B cell (primary cell): Measurements from ENCODE around the gene FAM168A. TPM values are rescaled to one million over a fixed set of nuclear protein-coding genes. Genes with fewer than 3 reads are reported as not detected.

Experiments
- ATAC-seq: fragments of 200-7000 bp; cut with Tn5 transposase; one replicate; pipeline ENCODE4 v1.10.0; 2021; ENCODE audit warnings: low read depth, mild to moderate bottlenecking, moderate number of reproducible peaks, moderate library complexity
- CTCF ChIA-PET: fragments of 350-600 bp; sonication (Branson Sonifier 250); formaldehyde crosslinking; loops from one replicate; lab custom pipeline; 2021; ENCODE audit warnings: antibody characterized with exemption, inconsistent platforms; lab: Charles Lee
- POLR2A ChIA-PET: fragments of 350-600 bp; sonication (Branson Sonifier 250); formaldehyde crosslinking; loops from one replicate; lab custom pipeline; 2021; ENCODE audit warnings: antibody characterized with exemption; lab: Charles Lee
- DNase-seq: peaks from one replicate; pipeline ENCODE4 v3.0.0; 2013
- H2AFZ ChIP-seq: 2 replicates; pipeline ENCODE4 v1.6.1; 2012; ENCODE audit warnings: mild to moderate bottlenecking, low read depth, low read length; ENCODE audit not compliant: insufficient read depth, poor library complexity, severe bottlenecking
- H3K27ac ChIP-seq, 2 donors: 1 replicate in 1 of 2; 2 replicates in 1 of 2; pipeline ENCODE4 v1.5.1; 2012 to 2013; ENCODE audit warnings: low read length in 2 of 2, mild to moderate bottlenecking in 2 of 2, moderate library complexity in 1 of 2
- H3K27me3 ChIP-seq, 4 experiments: fragments of 200-600 bp in 1 of 4; sonication (generic) in 1 of 4; replicated peaks in 1 of 4; 1 replicate in 2 of 4; 2 replicates in 2 of 4; pipeline versions ENCODE4 v1.6.1 to v1.7.0; 2013 to 2016; ENCODE audit warnings: low read length in 3 of 4, mild to moderate bottlenecking in 2 of 4, mixed read lengths in 1 of 4, moderate library complexity in 1 of 4; ENCODE audit not compliant: insufficient read depth in 4 of 4, control insufficient read depth in 3 of 4; ENCODE audit errors: control extremely low read depth in 1 of 4
- H3K36me3 ChIP-seq, 2 experiments: replicated peaks in 1 of 2; 1 replicate in 1 of 2; 2 replicates in 1 of 2; pipeline versions ENCODE4 v1.6.1 to v1.7.1; 2013; ENCODE audit warnings: low read length in 1 of 2; ENCODE audit not compliant: insufficient read depth in 2 of 2, control insufficient read depth in 1 of 2; ENCODE audit errors: control extremely low read depth in 1 of 2, extremely low read depth in 1 of 2
- H3K4me1 ChIP-seq, 2 donors: fragments of 200-600 bp in 1 of 2; sonication (generic) in 1 of 2; 1 replicate in 1 of 2; 2 replicates in 1 of 2; pipeline versions ENCODE4 v1.5.1 to v1.6.1; 2013 to 2017; ENCODE audit warnings: low read length in 2 of 2; ENCODE audit not compliant: control insufficient read depth in 2 of 2, insufficient read depth in 2 of 2
- H3K4me2 ChIP-seq: replicated peaks from 2 replicates; pipeline ENCODE3; 2012; ENCODE audit warnings: mild to moderate bottlenecking, low read depth, low read length; ENCODE audit not compliant: poor library complexity, severe bottlenecking
- H3K4me3 ChIP-seq, 5 experiments: fragments of 200-600 bp in 1 of 5; sonication (generic) in 1 of 5; 1 replicate in 3 of 5; 2 replicates in 2 of 5; pipeline versions ENCODE4 v1.5.1 to v1.7.0; 2011 to 2016; ENCODE audit warnings: low read length in 4 of 5, mild to moderate bottlenecking in 4 of 5, low read depth in 2 of 5, control low read depth in 1 of 5, moderate library complexity in 1 of 5; ENCODE audit not compliant: insufficient read depth in 1 of 5; ENCODE audit errors: control extremely low read depth in 1 of 5, extremely low read depth in 1 of 5
- H3K79me2 ChIP-seq: fragments of 200-600 bp; sonication (generic); one replicate; pipeline ENCODE4 v1.6.0; 2016; ENCODE audit warnings: low read length; ENCODE audit not compliant: control insufficient read depth, insufficient read depth
- H3K9ac ChIP-seq: fragments of 200-600 bp; sonication (generic); 2 replicates; pipeline ENCODE4 v1.6.1; 2017; ENCODE audit warnings: mild to moderate bottlenecking, low read length, moderate library complexity
- H3K9me3 ChIP-seq, 3 donors: one replicate each; pipeline versions ENCODE4 v1.6.1 to v1.7.1; 2013; ENCODE audit warnings: low read length in 2 of 3; ENCODE audit not compliant: control insufficient read depth in 2 of 3, insufficient read depth in 1 of 3; ENCODE audit errors: control extremely low read depth in 1 of 3
- H4K20me1 ChIP-seq: 2 replicates; pipeline ENCODE4 v1.6.0; 2012; ENCODE audit warnings: mild to moderate bottlenecking, low read length; ENCODE audit not compliant: insufficient read depth, control insufficient read depth, poor library complexity, severe bottlenecking
- H3K27ac Mint-ChIP-seq: one replicate; pipeline ENCODE4 v1.8.0; 2021; ENCODE audit warnings: mixed read lengths
- H3K27me3 Mint-ChIP-seq: one replicate; pipeline ENCODE4 v1.8.0; 2021; ENCODE audit warnings: mixed read lengths
- H3K4me1 Mint-ChIP-seq: one replicate; pipeline ENCODE4 v1.8.0; 2021; ENCODE audit warnings: mixed read lengths
- H3K4me3 Mint-ChIP-seq: one replicate; pipeline ENCODE4 v1.8.0; 2021; ENCODE audit warnings: mixed read lengths
- H3K9me3 Mint-ChIP-seq: one replicate; pipeline ENCODE4 v1.8.0; 2022; ENCODE audit warnings: mixed read lengths; ENCODE audit not compliant: insufficient read depth
- EZH2 ChIP-seq: IDR thresholded peaks from 2 replicates; pipeline ENCODE4 v1.6.1; 2012; ENCODE audit warnings: borderline replicate concordance, low read depth, mild to moderate bottlenecking, moderate library complexity, low read length; ENCODE audit not compliant: insufficient read depth, poor library complexity, severe bottlenecking
- WGBS: methylation state at CpG from one replicate; pipeline ENCODE4 v1.1.5; 2013; ENCODE audit warnings: missing lambda C conversion rate; ENCODE audit not compliant: insufficient coverage; 5-methylcytosine and 5-hydroxymethylcytosine counted together
- intact Hi-C: fragments of 100-400 bp; cut with micrococcal nuclease; formaldehyde crosslinking; loops from one replicate; pipeline ENCODE4 v1.10.0; 2022
- polyA plus RNA-seq: library from polyadenylated mRNA; depleted of rRNA; stranded (reverse); fragments of >200 nt; gene quantifications from 2 replicates; pipeline ENCODE4 v1.2.3, GENCODE V29; 2012
- total RNA-seq, 2 donors: library from RNA; stranded (reverse); fragments of 120-200 nt in 1 of 2; gene quantifications; 1 replicate in 1 of 2; 2 replicates in 1 of 2; pipeline versions ENCODE4 v1.2.3 to v1.2.4, GENCODE V29; 2013 to 2022
- TF ChIP-seq, protein P1 (sequence below): fragments of 200-600 bp; IDR thresholded peaks from one replicate; pipeline ENCODE4 v1.8.0; 2022; ENCODE audit warnings: antibody characterized with exemption, mild to moderate bottlenecking

Gene FAM168A
- total and polyA plus RNA-seq, 2 donors (not counting 1 experiment from before 2014, with no cell fraction given) = 11.0 to 26.8 TPM

DNA sequence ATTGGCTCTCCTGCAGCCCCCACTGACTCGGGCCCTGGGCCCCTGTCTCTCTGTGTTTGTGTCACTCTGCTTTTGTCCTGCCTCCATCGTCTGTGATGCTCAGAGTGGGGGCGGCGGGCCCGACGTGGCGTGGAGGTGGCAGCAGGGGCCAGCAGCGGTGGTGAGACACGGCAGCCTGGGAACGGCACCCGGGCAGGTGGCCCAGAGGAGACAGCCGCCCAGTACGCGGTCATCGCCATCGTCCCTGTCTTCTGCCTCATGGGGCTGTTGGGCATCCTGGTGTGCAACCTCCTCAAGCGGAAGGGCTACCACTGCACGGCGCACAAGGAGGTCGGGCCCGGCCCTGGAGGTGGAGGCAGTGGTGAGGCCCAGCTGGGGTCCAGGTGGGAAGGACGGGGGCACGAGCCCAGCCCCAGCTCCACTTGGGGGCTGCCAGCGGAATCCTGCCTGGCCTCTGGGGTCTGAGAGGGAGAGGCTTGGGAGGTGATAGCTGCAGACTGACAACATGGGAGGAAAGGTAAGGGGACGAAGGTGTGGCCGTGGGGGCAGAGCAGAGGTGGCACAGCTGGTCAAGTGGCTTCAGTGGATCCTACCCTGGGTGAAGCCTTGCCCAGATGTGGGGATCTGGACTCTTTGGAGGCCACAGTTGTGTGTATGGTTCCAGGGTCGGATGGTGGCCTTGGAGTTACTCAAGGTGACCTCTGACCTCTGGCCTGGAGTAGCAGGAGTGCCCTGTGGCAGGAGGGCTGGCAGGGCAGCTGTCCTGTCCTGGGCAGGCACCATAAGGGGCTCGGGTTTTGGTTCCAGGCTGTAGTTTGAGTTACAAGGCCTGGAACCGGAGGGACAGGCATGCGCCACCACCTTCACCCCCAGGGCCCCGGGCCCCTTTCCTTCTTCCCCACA, 205.6 kb downstream of the FAM168A start:
- ATAC-seq (no peak), DNase-seq (peak; percentile 30)
- intact Hi-C loops = loop anchor here (1.0 kb wide), 4 partner anchors 9 to 85 kb away; partner anchors contain the start of gene RELT
- peaks cover 66% of the 10 kb centered on the region for H3K79me2 ChIP-seq
- H3K4me3 ChIP-seq = no peak overlapping the region
- H3K9ac ChIP-seq = no peak overlapping the region
- peak overlapping the region in 1 of 2 donors; percentile 61 for H3K27ac ChIP-seq
- H4K20me1 ChIP-seq = peaks cover 82% of the 10 kb centered on the region
- WGBS = 94% methylated on average over 27 of the region's 31 CpGs
- TF ChIP-seq, protein P1, sequence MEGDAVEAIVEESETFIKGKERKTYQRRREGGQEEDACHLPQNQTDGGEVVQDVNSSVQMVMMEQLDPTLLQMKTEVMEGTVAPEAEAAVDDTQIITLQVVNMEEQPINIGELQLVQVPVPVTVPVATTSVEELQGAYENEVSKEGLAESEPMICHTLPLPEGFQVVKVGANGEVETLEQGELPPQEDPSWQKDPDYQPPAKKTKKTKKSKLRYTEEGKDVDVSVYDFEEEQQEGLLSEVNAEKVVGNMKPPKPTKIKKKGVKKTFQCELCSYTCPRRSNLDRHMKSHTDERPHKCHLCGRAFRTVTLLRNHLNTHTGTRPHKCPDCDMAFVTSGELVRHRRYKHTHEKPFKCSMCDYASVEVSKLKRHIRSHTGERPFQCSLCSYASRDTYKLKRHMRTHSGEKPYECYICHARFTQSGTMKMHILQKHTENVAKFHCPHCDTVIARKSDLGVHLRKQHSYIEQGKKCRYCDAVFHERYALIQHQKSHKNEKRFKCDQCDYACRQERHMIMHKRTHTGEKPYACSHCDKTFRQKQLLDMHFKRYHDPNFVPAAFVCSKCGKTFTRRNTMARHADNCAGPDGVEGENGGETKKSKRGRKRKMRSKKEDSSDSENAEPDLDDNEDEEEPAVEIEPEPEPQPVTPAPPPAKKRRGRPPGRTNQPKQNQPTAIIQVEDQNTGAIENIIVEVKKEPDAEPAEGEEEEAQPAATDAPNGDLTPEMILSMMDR = no peak
- TF ChIP-seq EZH2 = no peak
- H3K9me3 ChIP-seq = no peaks in the 10 kb centered on the region
- H3K9me3 Mint-ChIP-seq = no peaks in the 10 kb centered on the region
- H3K4me1 ChIP-seq = peaks cover 33 to 49% of the 10 kb centered on the region in 2 donors
- H3K27ac Mint-ChIP-seq = no peak overlapping the region
- H3K4me1 Mint-ChIP-seq = peaks cover 44% of the 10 kb centered on the region
- H3K4me3 Mint-ChIP-seq = no peak overlapping the region
- no peaks in the 10 kb centered on the region for H3K27me3 Mint-ChIP-seq
- ChIA-PET POLR2A (interaction anchor here (0.6 to 1.5 kb wide), 4 partner anchors 8 to 206 kb away, joined by 3 to 11 read pairs (median 6); no protein-coding TSS in a partner anchor), CTCF (interaction anchor here (0.7 to 13.9 kb wide), 14 partner anchors 8 to 268 kb away, joined by 3 to 352 read pairs (median 6); partner anchors contain the start of genes ARHGEF17 and RELT)
- H3K36me3 ChIP-seq = peaks cover 0 to 78% of the 10 kb centered on the region in 2 experiments
- H3K4me2 ChIP-seq = no peak overlapping the region
- no peak overlapping the region for H2AFZ ChIP-seq
- H3K27me3 ChIP-seq = no peaks in the 10 kb centered on the region

DNA sequence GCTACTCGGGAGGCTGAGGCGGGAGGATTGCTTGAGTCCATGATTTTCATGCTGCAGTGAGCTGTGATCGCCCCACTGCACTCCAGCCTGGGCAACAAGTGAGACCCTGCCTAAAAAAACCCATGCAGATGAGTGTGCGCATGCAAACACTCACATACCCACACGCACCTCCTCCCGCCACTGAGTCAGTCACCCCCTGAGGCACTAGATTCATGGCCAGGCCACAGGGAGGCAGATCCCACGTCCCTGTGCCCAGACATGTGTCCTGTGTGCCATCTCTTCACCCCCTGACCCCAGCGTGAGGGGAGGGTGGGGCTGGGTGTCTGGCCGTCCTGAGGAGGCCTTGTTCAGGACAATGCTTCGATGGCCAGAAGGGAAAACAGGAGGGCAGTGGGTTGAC, 206.2 kb downstream of the FAM168A start:
- WGBS = 89% methylated on average over 9 of the region's 10 CpGs
- Histone ChIP-seq H3K79me2 (peaks cover 72% of the 10 kb centered on the region), H3K9ac (no peak overlapping the region), H3K4me3 (no peak overlapping the region), H3K36me3 (peaks cover 0 to 71% of the 10 kb centered on the region in 2 experiments), H2AFZ (no peak overlapping the region), H3K4me1 (peaks cover 40 to 56% of the 10 kb centered on the region in 2 donors), H4K20me1 (peaks cover 82% of the 10 kb centered on the region), H3K4me2 (no peak overlapping the region), H3K27me3 (no peaks in the 10 kb centered on the region), H3K9me3 (no peaks in the 10 kb centered on the region), H3K27ac (no peak overlapping the region)
- DNase-seq (peak; percentile 11), ATAC-seq (no peak)
- POLR2A ChIA-PET = no interaction called here
- TF ChIP-seq, protein P1 = no peak
- TF ChIP-seq EZH2 = no peak
- H3K27ac Mint-ChIP-seq = peak overlapping the region; percentile 81
- H3K4me1 Mint-ChIP-seq = peaks cover 51% of the 10 kb centered on the region
- no peak overlapping the region for H3K4me3 Mint-ChIP-seq
- intact Hi-C loops = no loop called here
- H3K27me3 Mint-ChIP-seq = no peaks in the 10 kb centered on the region
- CTCF ChIA-PET = interaction anchor here (3.5 to 13.9 kb wide), 3 partner anchors 8 to 40 kb away, joined by 42 to 352 read pairs (median 311); partner anchors contain the start of gene RELT
- H3K9me3 Mint-ChIP-seq = no peaks in the 10 kb centered on the region
